K562 (cell line): Measurements from ENCODE around the gene ZNF593OS. TPM values are rescaled to one million over a fixed set of nuclear protein-coding genes. Genes with fewer than 3 reads are reported as not detected.
A peak's percentile ranks its signal among the peaks of the same experiment; 100 is the strongest.

ENCODE experiments used
- DMBX1 ChIP-seq: fragments of 250-450 bp; sonication (Bioruptor Pico); IDR thresholded peaks from 2 replicates; pipeline ENCODE4 v1.8.0; 2022; ENCODE audit warnings: inconsistent platforms, mild to moderate bottlenecking, moderate library complexity, borderline replicate concordance
- JUND ChIP-seq, 2 experiments: IDR thresholded peaks; 2 replicates in 1 of 2; 3 replicates in 1 of 2; pipeline ENCODE4 v1.6.1; 2011; ENCODE audit warnings: borderline replicate concordance in 2 of 2, low read depth in 2 of 2, low read length in 2 of 2, improper control_type of control experiment in 1 of 2, missing biosample characterization in 1 of 2, missing genetic modification characterization in 1 of 2, missing genetic modification reagents in 1 of 2
- KAT8 ChIP-seq: fragments of 450-650 bp; IDR thresholded peaks from 2 replicates; pipeline ENCODE4 v1.6.1; 2016; ENCODE audit warnings: low read depth, mild to moderate bottlenecking
- KDM1A ChIP-seq, 2 experiments: fragments of 450-650 bp; IDR thresholded peaks; 2 replicates each; pipeline ENCODE4 v1.6.1; 2016; ENCODE audit warnings: mild to moderate bottlenecking in 2 of 2
- RB1 ChIP-seq: fragments of 450-650 bp; IDR thresholded peaks from 2 replicates; pipeline ENCODE4 v1.6.1; 2017; ENCODE audit warnings: low read depth, mild to moderate bottlenecking
- TARDBP ChIP-seq: fragments of 450-650 bp; IDR thresholded peaks from 2 replicates; pipeline ENCODE4 v1.6.1; 2016
- ZNF197 ChIP-seq: fragments of 200-800 bp; sonication (Bioruptor generic); IDR thresholded peaks from 2 replicates; pipeline ENCODE4 v1.6.1; 2016; ENCODE audit warnings: low read depth, missing genetic modification characterization, missing compliant biosample characterization
- ZNF316 ChIP-seq: fragments of 450-650 bp; IDR thresholded peaks from 2 replicates; pipeline ENCODE4 v1.6.1; 2016
- polyA plus RNA-seq, 8 experiments: library from polyadenylated mRNA; depleted of rRNA in 4 of 8; stranded (reverse) in 5 of 8; unstranded in 3 of 8; fragments of >200 nt; fragmentation: Nextera tagmentation in 2 of 8; fragmentation: Illumina TruSeq in 1 of 8; extraction: Ambion mirVana in 2 of 8; extraction: Trizol in 1 of 8; gene quantifications; 2 replicates each; pipeline versions ENCODE4 v1.2.1 to v1.2.3, GENCODE V29; 2011 to 2014; ENCODE audit warnings: inconsistent platforms in 1 of 8, missing spikeins in 1 of 8
- total RNA-seq, 7 experiments: library from RNA; depleted of rRNA in 6 of 7; stranded (reverse); fragments of >200 nt in 6 of 7; fragmentation: Illumina TruSeq in 2 of 7; extraction: Trizol in 2 of 7; gene quantifications; 2 replicates each; pipeline versions ENCODE4 v1.2.1 to v1.2.3, GENCODE V29; 2011 to 2021; ENCODE audit warnings: low replicate concordance in 1 of 7
- TF ChIP-seq, protein P1 (sequence below), 2 experiments: fragments of 450-650 bp; IDR thresholded peaks; 2 replicates each; pipeline ENCODE4 v1.6.1; 2018; ENCODE audit warnings: mild to moderate bottlenecking in 2 of 2, low read depth in 1 of 2; ENCODE audit not compliant: partially characterized antibody in 2 of 2
- TF ChIP-seq, protein P2 (sequence below), 2 experiments: fragments of 200-800 bp in 1 of 2; sonication (Bioruptor generic) in 1 of 2; sonication (generic) in 1 of 2; formaldehyde crosslinking in 1 of 2; IDR thresholded peaks in 1 of 2; conservative IDR thresholded peaks in 1 of 2; 2 replicates each; pipeline versions ENCODE4 v1.5.0 to v1.6.1; 2016 to 2020; ENCODE audit warnings: missing compliant biosample characterization in 1 of 2, missing genetic modification characterization in 1 of 2, missing genetic modification reagents in 1 of 2
- TF ChIP-seq, protein P3 (sequence below), 2 experiments: fragments of 450-650 bp in 1 of 2; sonication (generic) in 1 of 2; formaldehyde crosslinking in 1 of 2; IDR thresholded peaks in 1 of 2; conservative IDR thresholded peaks in 1 of 2; 2 replicates each; pipeline versions ENCODE4 v1.6.1 to v1.8.1; 2016 to 2023; ENCODE audit warnings: mild to moderate bottlenecking in 2 of 2, moderate library complexity in 2 of 2, inconsistent platforms in 1 of 2, missing genetic modification reagents in 1 of 2
- TF ChIP-seq, protein P4 (sequence below): sonication (generic); formaldehyde crosslinking; IDR thresholded peaks from 2 replicates; pipeline ENCODE4 v1.8.0; 2022; ENCODE audit warnings: mild to moderate bottlenecking, missing genetic modification reagents, borderline replicate concordance
- TF ChIP-seq, protein P5 (sequence below): fragments of 250-450 bp; sonication (Bioruptor Pico); IDR thresholded peaks from 2 replicates; pipeline ENCODE4 v1.5.0; 2020; ENCODE audit warnings: mild to moderate bottlenecking, borderline replicate concordance

The ZNF593OS gene
- total and polyA plus RNA-seq, 9 of the 15 experiments (the other 6 are each of a cell fraction or from before 2014, with no cell fraction given): 0.24 to 0.27 TPM; not detected in 7

DNA sequence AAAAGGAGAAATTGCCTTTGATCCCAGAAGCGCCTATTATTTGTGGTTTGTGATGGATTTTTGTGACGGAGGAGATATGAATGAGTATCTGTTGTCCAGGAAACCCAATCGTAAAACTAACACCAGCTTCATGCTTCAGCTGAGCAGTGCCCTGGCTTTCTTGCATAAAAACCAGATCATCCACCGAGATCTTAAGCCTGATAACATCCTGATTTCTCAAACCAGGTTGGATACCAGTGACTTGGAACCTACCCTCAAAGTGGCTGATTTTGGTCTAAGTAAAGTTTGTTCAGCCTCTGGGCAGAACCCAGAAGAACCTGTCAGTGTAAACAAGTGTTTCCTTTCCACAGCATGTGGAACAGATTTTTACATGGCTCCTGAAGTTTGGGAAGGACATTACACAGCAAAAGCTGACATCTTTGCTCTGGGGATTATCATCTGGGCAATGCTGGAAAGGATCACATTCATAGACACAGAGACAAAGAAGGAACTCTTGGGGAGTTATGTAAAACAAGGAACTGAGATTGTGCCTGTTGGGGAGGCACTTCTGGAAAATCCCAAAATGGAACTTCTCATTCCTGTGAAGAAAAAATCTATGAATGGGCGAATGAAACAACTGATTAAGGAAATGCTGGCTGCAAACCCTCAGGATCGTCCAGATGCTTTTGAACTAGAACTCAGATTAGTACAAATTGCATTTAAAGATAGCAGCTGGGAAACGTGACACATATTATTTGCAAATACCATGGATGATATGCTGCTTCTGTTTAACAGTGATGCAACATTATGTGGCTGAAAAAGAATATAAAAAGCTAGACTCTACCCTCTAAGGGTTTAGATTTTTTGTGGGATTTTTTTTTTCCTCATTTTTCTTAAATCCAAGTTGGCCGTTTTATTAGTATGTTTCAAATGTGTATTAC is 49.5 kb downstream of the ZNF593OS start (continued):
- TF ChIP-seq, protein P1, sequence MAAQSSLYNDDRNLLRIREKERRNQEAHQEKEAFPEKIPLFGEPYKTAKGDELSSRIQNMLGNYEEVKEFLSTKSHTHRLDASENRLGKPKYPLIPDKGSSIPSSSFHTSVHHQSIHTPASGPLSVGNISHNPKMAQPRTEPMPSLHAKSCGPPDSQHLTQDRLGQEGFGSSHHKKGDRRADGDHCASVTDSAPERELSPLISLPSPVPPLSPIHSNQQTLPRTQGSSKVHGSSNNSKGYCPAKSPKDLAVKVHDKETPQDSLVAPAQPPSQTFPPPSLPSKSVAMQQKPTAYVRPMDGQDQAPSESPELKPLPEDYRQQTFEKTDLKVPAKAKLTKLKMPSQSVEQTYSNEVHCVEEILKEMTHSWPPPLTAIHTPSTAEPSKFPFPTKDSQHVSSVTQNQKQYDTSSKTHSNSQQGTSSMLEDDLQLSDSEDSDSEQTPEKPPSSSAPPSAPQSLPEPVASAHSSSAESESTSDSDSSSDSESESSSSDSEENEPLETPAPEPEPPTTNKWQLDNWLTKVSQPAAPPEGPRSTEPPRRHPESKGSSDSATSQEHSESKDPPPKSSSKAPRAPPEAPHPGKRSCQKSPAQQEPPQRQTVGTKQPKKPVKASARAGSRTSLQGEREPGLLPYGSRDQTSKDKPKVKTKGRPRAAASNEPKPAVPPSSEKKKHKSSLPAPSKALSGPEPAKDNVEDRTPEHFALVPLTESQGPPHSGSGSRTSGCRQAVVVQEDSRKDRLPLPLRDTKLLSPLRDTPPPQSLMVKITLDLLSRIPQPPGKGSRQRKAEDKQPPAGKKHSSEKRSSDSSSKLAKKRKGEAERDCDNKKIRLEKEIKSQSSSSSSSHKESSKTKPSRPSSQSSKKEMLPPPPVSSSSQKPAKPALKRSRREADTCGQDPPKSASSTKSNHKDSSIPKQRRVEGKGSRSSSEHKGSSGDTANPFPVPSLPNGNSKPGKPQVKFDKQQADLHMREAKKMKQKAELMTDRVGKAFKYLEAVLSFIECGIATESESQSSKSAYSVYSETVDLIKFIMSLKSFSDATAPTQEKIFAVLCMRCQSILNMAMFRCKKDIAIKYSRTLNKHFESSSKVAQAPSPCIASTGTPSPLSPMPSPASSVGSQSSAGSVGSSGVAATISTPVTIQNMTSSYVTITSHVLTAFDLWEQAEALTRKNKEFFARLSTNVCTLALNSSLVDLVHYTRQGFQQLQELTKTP (IDR thresholded peaks at IDR 0.05; ENCODE audit: low read depth in 1 of 2, partially characterized antibody in 2 of 2): peak in 1 of 2 experiments; percentile 34
- TF ChIP-seq, protein P2, sequence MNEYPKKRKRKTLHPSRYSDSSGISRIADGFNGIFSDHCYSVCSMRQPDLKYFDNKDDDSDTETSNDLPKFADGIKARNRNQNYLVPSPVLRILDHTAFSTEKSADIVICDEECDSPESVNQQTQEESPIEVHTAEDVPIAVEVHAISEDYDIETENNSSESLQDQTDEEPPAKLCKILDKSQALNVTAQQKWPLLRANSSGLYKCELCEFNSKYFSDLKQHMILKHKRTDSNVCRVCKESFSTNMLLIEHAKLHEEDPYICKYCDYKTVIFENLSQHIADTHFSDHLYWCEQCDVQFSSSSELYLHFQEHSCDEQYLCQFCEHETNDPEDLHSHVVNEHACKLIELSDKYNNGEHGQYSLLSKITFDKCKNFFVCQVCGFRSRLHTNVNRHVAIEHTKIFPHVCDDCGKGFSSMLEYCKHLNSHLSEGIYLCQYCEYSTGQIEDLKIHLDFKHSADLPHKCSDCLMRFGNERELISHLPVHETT (CRISPR knock-in tag; conservative IDR thresholded peaks at IDR 0.05 in 1 of 2, IDR thresholded peaks at IDR 0.05 in 1 of 2): peak in 1 of 2 experiments; percentile 43; a peak in 1 of 4 replicates
- TF ChIP-seq, protein P3, sequence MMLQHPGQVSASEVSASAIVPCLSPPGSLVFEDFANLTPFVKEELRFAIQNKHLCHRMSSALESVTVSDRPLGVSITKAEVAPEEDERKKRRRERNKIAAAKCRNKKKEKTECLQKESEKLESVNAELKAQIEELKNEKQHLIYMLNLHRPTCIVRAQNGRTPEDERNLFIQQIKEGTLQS (IDR thresholded peaks at IDR 0.05): peak; percentile 93
- TF ChIP-seq, protein P3 (CRISPR knock-in tag; conservative IDR thresholded peaks at IDR 0.05): no peak
- no peak for TF ChIP-seq TARDBP
- TF ChIP-seq DMBX1 (CRISPR knock-in tag): peak; percentile 78; the same call in 1 of the 2 replicates
- TF ChIP-seq ZNF197: peak; percentile 54; the same call in 1 of the 2 replicates
- TF ChIP-seq, protein P4, sequence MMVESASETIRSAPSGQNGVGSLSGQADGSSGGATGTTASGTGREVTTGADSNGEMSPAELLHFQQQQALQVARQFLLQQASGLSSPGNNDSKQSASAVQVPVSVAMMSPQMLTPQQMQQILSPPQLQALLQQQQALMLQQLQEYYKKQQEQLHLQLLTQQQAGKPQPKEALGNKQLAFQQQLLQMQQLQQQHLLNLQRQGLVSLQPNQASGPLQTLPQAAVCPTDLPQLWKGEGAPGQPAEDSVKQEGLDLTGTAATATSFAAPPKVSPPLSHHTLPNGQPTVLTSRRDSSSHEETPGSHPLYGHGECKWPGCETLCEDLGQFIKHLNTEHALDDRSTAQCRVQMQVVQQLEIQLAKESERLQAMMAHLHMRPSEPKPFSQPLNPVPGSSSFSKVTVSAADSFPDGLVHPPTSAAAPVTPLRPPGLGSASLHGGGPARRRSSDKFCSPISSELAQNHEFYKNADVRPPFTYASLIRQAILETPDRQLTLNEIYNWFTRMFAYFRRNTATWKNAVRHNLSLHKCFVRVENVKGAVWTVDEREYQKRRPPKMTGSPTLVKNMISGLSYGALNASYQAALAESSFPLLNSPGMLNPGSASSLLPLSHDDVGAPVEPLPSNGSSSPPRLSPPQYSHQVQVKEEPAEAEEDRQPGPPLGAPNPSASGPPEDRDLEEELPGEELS (CRISPR knock-in tag): no peak
- TF ChIP-seq, protein P5, sequence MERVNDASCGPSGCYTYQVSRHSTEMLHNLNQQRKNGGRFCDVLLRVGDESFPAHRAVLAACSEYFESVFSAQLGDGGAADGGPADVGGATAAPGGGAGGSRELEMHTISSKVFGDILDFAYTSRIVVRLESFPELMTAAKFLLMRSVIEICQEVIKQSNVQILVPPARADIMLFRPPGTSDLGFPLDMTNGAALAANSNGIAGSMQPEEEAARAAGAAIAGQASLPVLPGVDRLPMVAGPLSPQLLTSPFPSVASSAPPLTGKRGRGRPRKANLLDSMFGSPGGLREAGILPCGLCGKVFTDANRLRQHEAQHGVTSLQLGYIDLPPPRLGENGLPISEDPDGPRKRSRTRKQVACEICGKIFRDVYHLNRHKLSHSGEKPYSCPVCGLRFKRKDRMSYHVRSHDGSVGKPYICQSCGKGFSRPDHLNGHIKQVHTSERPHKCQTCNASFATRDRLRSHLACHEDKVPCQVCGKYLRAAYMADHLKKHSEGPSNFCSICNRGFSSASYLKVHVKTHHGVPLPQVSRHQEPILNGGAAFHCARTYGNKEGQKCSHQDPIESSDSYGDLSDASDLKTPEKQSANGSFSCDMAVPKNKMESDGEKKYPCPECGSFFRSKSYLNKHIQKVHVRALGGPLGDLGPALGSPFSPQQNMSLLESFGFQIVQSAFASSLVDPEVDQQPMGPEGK: no peak
- TF ChIP-seq KAT8: no peak
- no peak for TF ChIP-seq JUND (IDR thresholded peaks at IDR 0.05; ENCODE audit: borderline replicate concordance, low read depth, low read length)
- 0 out of 3 replicates have a peak, but pooled peaks have one; percentile 29 for TF ChIP-seq JUND (tag; IDR thresholded peaks at IDR 0.05; ENCODE audit: borderline replicate concordance, low read depth, low read length)
- peak; percentile 13 to 42; a peak in 1 of 4 replicates for TF ChIP-seq KDM1A (IDR thresholded peaks at IDR 0.05)
- no peak for TF ChIP-seq RB1
- TF ChIP-seq ZNF316: no peak
